GM04503 (cell line): Measurements from ENCODE around the gene NTRK3.

Experiments used
- DNase-seq: peaks from one replicate; pipeline ENCODE4 v3.0.0-alpha.2; 2012; ENCODE audit warnings: low read depth

The NTRK3 gene

GRCh38 chr15:88120026-88120425, 136.5 kb downstream of the NTRK3 start:
- DNase-seq = no peak

GRCh38 chr15:88118741-88119140, 137.8 kb downstream of the NTRK3 start:
- no peak for DNase-seq

DNA sequence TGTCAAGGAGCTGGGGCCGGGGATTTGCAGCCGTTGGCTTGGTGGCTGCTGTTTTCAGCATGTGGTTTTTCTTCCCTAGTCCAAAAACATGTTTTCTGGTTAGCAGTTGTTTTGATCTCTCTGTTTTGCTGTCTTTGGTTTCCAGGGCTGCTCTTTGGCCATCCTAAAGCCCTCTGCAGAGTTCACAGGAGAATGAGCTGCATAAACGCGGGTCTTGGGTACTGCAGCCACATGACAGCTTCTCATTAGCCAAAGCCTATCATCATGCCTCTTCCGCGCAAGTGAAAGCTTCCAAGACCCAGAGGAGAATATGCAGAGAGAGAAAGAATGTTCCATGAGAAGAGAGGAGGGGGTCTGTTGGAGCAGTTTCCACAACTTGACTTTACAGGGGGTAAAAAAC, 138.5 kb downstream of the NTRK3 start:
- no peak for DNase-seq

DNA sequence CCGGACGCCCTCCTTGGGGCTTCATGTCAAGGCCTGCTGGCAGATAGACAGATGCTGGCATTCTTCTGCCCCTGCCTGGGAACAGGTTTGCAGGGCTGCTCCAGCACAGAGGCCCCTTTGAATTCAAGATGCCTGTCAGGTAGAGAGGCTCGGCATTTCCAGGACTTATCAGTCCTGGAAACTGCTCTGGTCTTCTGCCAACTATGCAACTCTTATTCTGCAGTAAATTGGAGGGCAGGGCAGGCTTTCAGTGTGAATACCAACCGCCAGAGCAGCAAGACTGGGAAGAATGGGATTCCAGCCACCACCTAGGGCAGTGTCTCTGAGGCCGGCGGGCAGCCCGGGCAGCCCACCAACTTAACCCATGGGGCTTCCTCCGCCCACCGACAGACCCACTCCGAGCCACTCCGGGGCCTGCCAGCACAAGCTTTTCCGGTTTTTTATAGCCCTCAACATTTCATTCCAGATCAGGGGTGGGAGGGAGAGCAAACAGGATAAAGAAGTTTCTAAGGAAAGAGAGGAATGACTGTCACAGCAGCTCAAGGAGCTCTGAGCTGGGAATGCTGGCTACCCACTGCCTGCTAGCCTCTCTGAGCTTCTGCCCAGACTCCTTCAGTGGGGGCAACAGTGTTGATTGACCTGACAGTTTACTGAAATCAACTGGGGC, 140.9 kb downstream of the NTRK3 start:
- no peak for DNase-seq

DNA sequence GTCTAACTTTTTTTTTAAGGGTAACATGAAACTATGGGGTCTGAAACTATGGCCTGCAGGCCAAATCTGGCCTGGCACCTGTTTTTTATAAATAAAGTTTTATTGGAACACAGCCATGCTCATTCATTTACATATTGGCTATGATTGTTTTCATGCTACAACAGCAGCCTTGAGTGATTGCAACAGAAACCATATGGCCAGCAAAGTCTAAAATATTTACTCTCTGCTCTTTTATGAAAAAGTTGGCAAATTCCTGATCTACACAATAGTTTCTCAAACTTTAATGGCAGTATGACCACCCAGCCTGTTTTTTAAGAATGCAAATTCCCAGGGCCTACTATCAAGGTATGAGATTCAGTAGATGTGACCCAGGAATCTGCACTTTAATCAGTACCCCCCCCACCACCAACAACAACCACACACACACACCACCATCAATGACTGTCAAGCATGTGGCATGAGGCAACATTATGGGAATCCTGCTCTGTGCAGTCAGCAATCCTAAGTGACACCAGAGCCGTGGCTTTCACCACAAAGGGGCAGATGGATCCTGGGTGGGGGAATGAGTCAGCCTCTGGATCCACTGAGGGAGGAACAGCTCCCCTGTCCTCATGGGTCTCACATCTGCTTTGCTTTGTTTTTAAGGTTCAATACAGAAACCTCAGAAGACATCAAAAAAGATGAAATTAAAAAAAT, 142.8 kb downstream of the NTRK3 start:
- no peak for DNase-seq

DNA sequence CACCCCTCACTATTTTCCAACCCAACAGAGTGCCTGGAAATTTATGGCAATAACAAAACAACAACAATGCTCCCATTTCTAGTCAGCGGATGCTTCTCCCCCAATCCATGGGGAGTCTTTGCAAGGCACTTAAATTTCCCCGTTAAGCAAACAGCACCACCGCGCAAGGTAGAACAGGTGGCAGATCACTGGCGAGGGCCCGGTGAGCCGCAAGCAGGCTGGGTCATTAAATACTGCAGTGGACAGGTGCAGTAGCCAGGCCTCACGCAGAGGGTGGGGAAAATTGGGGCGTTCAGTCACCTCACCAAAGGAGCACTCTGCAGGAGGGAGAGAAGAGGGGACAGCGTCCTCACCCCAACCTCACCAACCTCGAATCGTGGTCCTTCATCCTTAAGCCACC, 147.5 kb downstream of the NTRK3 start:
- no peak for DNase-seq

- no peak for DNase-seq
Measured at GRCh38 chr15:88108477-88108876, 148.1 kb downstream of the NTRK3 start.

- no peak for DNase-seq
Measured at GRCh38 chr15:88106074-88106473, 150.5 kb downstream of the NTRK3 start.

- DNase-seq = no peak
Measured at GRCh38 chr15:88104357-88104756, 152.2 kb downstream of the NTRK3 start.

GRCh38 chr15:88100181-88100580, 156.4 kb downstream of the NTRK3 start:
- no peak for DNase-seq

DNA sequence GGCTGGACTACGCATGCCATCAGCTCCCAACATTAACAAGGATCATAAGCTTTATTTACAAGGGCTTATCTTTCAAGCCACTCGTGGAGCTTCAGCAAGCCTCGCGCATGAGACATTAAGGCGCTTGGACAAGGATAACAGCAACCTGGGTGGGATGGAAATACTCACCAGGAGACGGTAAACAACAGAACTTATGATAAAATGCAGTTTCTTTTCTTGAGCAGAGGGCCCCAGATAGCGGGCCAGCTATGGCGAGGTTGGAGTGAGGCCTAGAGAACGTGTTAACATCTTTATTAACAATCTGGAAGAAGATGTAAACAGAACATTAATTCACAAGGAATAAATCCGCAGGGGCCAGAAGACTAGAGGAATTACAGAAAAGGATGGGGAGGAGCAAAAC, 158.2 kb downstream of the NTRK3 start:
- DNase-seq = no peak

DNA sequence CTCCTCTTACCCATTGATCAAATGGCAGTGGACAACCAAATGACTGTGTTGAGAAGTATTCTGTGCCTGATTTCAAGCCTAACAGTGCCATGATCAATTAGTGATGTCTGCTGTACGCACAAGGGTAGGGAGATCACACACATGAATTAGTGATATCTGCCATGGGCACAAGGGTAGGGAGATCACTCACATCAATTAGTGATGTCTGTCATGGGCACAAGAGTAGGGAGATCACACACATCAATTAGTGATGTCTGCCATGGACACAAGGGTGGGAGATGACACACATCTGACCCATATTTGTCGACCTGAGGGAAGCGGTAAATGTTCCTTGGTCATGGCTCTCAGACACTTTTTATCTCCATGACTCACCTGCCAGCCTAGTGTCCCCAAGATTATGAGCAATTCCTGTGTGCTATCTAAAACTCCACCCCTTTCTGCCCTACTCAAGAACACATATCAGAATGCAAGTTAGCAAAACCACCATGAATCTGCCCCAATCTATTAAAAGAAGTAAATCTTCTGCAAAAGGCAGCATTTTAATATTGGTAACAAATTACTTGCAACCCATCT, 165.0 kb downstream of the NTRK3 start:
- DNase-seq = no peak

DNA sequence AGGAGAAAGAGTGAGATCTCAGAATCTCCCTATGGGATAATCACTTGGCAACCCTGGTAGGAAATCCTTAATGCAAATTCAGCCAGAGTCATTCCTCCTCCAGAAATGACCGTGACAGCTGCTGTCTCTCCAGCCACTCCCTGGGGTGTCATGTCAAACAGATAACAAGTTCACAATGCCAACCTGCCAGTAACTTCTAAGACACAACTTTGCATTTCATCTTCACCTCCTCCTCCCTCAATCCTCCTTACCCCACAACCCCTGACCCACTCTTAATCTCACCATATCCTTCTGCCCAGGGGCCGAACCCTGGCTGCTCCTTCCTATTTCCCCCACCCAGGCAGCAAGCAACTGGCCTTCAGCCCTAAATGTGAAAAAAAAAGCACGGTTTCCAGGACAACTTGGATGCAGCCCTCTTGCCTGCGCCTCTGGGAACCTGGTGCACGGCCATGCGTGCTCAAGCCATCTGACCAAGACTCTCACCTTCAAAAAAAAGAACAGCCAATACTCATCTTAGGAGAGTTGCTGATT, 166.0 kb downstream of the NTRK3 start:
- DNase-seq = no peak

- no peak for DNase-seq
Measured at GRCh38 chr15:88089731-88090130, 166.8 kb downstream of the NTRK3 start.

GRCh38 chr15:88089024-88089620, 167.4 kb downstream of the NTRK3 start:
- no peak for DNase-seq

GRCh38 chr15:88083811-88084760, 172.5 kb downstream of the NTRK3 start:
- DNase-seq = peak; percentile 4

GRCh38 chr15:88080616-88081015, 175.9 kb downstream of the NTRK3 start:
- no peak for DNase-seq

DNA sequence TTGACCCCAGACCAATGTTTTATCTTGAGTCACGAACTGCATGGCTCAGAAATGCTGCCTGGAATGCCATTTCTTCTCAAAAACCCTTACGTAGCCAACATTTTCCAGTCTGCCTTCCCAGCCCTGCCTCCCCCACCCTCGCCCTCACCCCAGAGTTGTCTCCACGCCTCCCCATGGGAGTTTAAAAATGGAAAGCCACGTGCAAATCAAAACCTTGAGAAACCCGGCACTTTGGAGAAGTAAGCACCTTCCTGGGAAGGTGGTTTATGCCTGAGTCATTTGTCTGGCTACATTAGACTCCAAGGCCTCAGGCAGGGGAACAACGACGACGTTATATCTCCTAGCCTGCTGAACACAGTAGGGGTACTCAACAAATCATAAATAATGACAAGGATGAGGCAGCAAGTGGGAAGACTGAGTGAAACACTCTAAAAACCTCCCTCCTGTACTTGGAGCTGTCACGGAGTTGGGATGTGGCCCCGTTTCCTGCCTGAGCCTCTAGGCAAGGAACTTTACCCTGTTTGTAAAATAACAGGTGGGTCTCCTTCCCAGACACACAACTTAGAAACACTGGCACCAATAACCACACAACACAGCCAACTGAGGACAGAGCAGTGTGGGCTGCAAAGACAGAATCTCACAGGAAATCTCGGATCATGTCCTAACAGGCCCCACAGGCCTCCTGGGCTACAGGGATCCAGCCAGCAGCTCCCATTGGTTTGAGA, 179.1 kb downstream of the NTRK3 start:
- no peak for DNase-seq

DNA sequence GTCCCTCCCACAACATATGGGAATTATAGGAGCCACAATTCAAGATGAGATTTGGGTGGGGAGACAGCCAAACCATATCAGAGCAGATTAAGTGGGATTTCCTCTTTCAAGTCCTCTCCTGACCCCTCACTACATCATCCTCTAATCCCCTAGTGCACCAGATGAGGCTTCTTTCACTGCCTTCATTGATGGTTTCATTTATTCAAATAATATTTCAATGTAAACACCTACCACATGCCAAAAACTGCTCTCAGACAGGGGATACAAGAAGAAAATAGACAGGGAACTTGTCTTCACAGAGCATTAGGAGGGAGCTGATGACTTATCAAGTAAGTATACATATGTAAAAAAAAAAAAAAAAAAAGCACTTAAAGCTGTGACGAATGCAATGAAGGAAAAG, 180.2 kb downstream of the NTRK3 start:
- no peak for DNase-seq

DNA sequence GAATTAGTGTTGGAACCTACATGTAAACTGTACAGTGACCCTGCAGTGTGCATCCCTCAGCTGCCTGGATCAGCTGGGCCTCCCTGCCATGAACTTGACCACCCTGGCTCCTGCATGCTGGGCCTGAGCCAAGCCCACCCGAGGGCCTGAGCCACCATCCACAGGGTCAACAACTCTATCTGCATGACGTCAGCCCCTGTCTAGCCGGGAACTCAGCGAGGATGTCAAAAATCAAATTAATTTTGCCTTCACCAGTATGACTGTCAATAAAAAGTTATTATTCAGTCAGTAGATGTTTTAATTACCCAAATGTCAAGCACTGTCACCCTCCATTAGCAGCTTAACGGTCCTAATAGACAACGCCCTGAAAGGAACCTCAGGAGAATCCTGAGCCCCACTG, 181.4 kb downstream of the NTRK3 start:
- DNase-seq = no peak

DNA sequence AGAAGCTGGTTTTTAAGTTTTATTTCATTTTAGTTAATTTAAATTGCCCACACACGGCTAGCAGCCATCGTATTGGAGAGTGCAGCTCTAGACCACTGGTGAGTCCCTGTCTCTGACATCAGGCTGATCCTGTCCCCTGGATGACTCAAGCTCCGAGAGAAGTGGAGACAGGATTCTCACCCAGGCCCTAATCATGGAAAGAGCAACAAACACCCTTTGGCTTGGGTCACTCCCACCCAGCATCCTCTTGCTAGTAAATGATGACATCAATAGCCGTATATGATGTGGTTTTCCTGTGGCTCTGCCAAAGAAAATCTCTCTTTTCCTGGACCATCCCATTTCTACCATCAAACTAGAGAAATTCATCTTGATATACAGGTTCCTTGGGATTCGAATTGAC, 182.2 kb downstream of the NTRK3 start:
- DNase-seq = no peak
